Measurements from ENCODE around the gene KLHL33.
"Not testable (repeated sequence)": the region's sequence is repeated elsewhere in the genome, so short reads cannot be mapped to it uniquely, and the experiment has no call there.

Gene KLHL33

GRCh38 chr14:20452831-20453230 is 16.9 kb upstream of the KLHL33 start:
- DNase-seq, result not testable (repeated sequence)

- DNase-seq, result no peak
Measured at GRCh38 chr14:20446889-20447288, 10.9 kb upstream of the KLHL33 start.

- DNase-seq, result not testable (repeated sequence)
Measured at GRCh38 chr14:20443650-20444049, 7.7 kb upstream of the KLHL33 start.

- no peak for DNase-seq
Measured at GRCh38 chr14:20441461-20441860, 5.5 kb upstream of the KLHL33 start.

- DNase-seq, result no peak
Measured at GRCh38 chr14:20440882-20441281, 4.9 kb upstream of the KLHL33 start.

GRCh38 chr14:20440465-20440864 is 4.5 kb upstream of the KLHL33 start:
- DNase-seq, result no peak

GRCh38 chr14:20438664-20439063 is 2.7 kb upstream of the KLHL33 start:
- no peak for DNase-seq

GRCh38 chr14:20436363-20436755 is 393 bp upstream of the KLHL33 start:
- DNase-seq, result no peak

GRCh38 chr14:20434701-20435581 is 1.0 kb downstream of the KLHL33 start:
- DNase-seq, result no peak

- no peak for DNase-seq
Measured at GRCh38 chr14:20429801-20430669, 5.9 kb downstream of the KLHL33 start.

GRCh38 chr14:20428802-20429201 is 7.2 kb downstream of the KLHL33 start:
- DNase-seq, result no peak

- DNase-seq, result no peak
Measured at GRCh38 chr14:20428010-20428365, 8.0 kb downstream of the KLHL33 start.

GRCh38 chr14:20427231-20428009 is 8.5 kb downstream of the KLHL33 start:
- DNase-seq, result no peak

GRCh38 chr14:20424851-20425250 is 11.1 kb downstream of the KLHL33 start:
- DNase-seq, result no peak

- no peak for DNase-seq
Measured at GRCh38 chr14:20422886-20423285, 13.1 kb downstream of the KLHL33 start.

- no peak for DNase-seq
Measured at GRCh38 chr14:20421267-20421666, 14.7 kb downstream of the KLHL33 start.

- no peak for DNase-seq
Measured at GRCh38 chr14:20419419-20419818, 16.5 kb downstream of the KLHL33 start.

GRCh38 chr14:20418501-20418909 is 17.5 kb downstream of the KLHL33 start:
- DNase-seq, result no peak

- DNase-seq, result no peak
Measured at GRCh38 chr14:20417250-20418186, 18.4 kb downstream of the KLHL33 start.

GRCh38 chr14:20416223-20416622 is 19.7 kb downstream of the KLHL33 start:
- no peak for DNase-seq

- DNase-seq, result no peak
Measured at GRCh38 chr14:20415782-20416206, 20.2 kb downstream of the KLHL33 start.

GRCh38 chr14:20413744-20414082 is 22.3 kb downstream of the KLHL33 start:
- DNase-seq, result no peak

Measured in activated CD4-positive, alpha-beta T cell treated with anti-CD3 and anti-CD28 coated beads for 1 hour (primary cell).